CD4-positive, alpha-beta T cell treated with Interleukin-4 for 4 hours (primary cell): ENCODE measurements around the gene AUTS2.
A peak's percentile ranks its signal among the peaks of the same experiment; 100 is the strongest.
"Not testable (repeated sequence)": the region's sequence is repeated elsewhere in the genome, so short reads cannot be mapped to it uniquely, and the experiment has no call there.

Experiments used
- DNase-seq: peaks from one replicate; pipeline ENCODE4 v3.0.0-alpha.2; 2020

Gene AUTS2

GRCh38 chr7:70632400-70632799, 1034.1 kb downstream of the AUTS2 start:
- DNase-seq, result no peak

GRCh38 chr7:70634071-70634470, 1035.8 kb downstream of the AUTS2 start:
- no peak for DNase-seq

- DNase-seq, result no peak
These were observed 1036.4 kb downstream of the AUTS2 start for GRCh38 chr7:70634610-70635068.

- no peak for DNase-seq
These were observed 1037.4 kb downstream of the AUTS2 start for GRCh38 chr7:70635633-70636032.

- DNase-seq, result no peak
These were observed 1037.9 kb downstream of the AUTS2 start for GRCh38 chr7:70636169-70636568.

- no peak for DNase-seq
These were observed 1039.5 kb downstream of the AUTS2 start for GRCh38 chr7:70637726-70638125.

- DNase-seq, result no peak
These were observed 1040.2 kb downstream of the AUTS2 start for GRCh38 chr7:70638158-70639107.

GRCh38 chr7:70640266-70640833, 1042.1 kb downstream of the AUTS2 start:
- no peak for DNase-seq

GRCh38 chr7:70641882-70642281, 1043.6 kb downstream of the AUTS2 start:
- DNase-seq, result no peak

- DNase-seq, result no peak
These were observed 1047.0 kb downstream of the AUTS2 start for GRCh38 chr7:70645279-70645678.

- DNase-seq, result no peak
These were observed 1047.6 kb downstream of the AUTS2 start for GRCh38 chr7:70645876-70646351.

GRCh38 chr7:70646536-70647248, 1048.4 kb downstream of the AUTS2 start:
- no peak for DNase-seq

- DNase-seq, result peak; percentile 82
These were observed 1049.7 kb downstream of the AUTS2 start for GRCh38 chr7:70647801-70648498.

GRCh38 chr7:70648499-70648861, 1050.2 kb downstream of the AUTS2 start:
- DNase-seq, result not testable (repeated sequence)

- no peak for DNase-seq
These were observed 1051.0 kb downstream of the AUTS2 start for GRCh38 chr7:70649323-70649722.

- DNase-seq, result no peak
These were observed 1055.9 kb downstream of the AUTS2 start for GRCh38 chr7:70654146-70654545.

GRCh38 chr7:70654979-70655378, 1056.7 kb downstream of the AUTS2 start:
- no peak for DNase-seq

- DNase-seq, result no peak
These were observed 1057.4 kb downstream of the AUTS2 start for GRCh38 chr7:70655694-70656093.

GRCh38 chr7:70657571-70657970, 1059.3 kb downstream of the AUTS2 start:
- no peak for DNase-seq

GRCh38 chr7:70657989-70658632, 1059.8 kb downstream of the AUTS2 start:
- DNase-seq, result no peak

- no peak for DNase-seq
These were observed 1061.0 kb downstream of the AUTS2 start for GRCh38 chr7:70659263-70659662.

GRCh38 chr7:70660154-70660818, 1062.0 kb downstream of the AUTS2 start:
- DNase-seq, result peak; percentile 68
